Osteocyte (in vitro differentiated cells): ENCODE measurements around the gene PLXNA4. TPM values are rescaled to one million over a fixed set of nuclear protein-coding genes. Genes with fewer than 3 reads are reported as not detected.

Experiments
- DNase-seq: peaks from one replicate; pipeline ENCODE4 v3.0.0; 2021; ENCODE audit warnings: mixed read lengths; ENCODE audit not compliant: unreplicated experiment; ENCODE audit errors: extremely low spot score
- H3K27ac Mint-ChIP-seq: one replicate; pipeline ENCODE4 v1.8.0; 2021; ENCODE audit warnings: mild to moderate bottlenecking, mixed read lengths; ENCODE audit not compliant: unreplicated experiment
- H3K27me3 Mint-ChIP-seq: one replicate; pipeline ENCODE4 v1.8.0; 2021; ENCODE audit warnings: mixed read lengths; ENCODE audit not compliant: unreplicated experiment
- H3K36me3 Mint-ChIP-seq: one replicate; pipeline ENCODE4 v1.8.0; 2021; ENCODE audit warnings: mixed read lengths; ENCODE audit not compliant: unreplicated experiment
- H3K4me1 Mint-ChIP-seq: one replicate; pipeline ENCODE4 v1.8.0; 2021; ENCODE audit warnings: mixed read lengths; ENCODE audit not compliant: unreplicated experiment
- H3K4me3 Mint-ChIP-seq: one replicate; pipeline ENCODE4 v1.8.0; 2021; ENCODE audit warnings: mild to moderate bottlenecking, moderate library complexity, mixed read lengths; ENCODE audit not compliant: unreplicated experiment
- H3K9me3 Mint-ChIP-seq: one replicate; pipeline ENCODE4 v1.8.0; 2021; ENCODE audit warnings: mixed read lengths; ENCODE audit not compliant: unreplicated experiment
- total RNA-seq: library from RNA; stranded (reverse); gene quantifications from 2 replicates; pipeline ENCODE4 v1.2.1, GENCODE V29; 2021
- TF ChIP-seq, protein P1 (sequence below): fragments of 200-600 bp; sonication (generic); IDR thresholded peaks from 2 replicates; pipeline ENCODE4 v1.5.0; 2021; ENCODE audit warnings: antibody characterized with exemption, mild to moderate bottlenecking, moderate library complexity

Gene PLXNA4
- total RNA-seq, 1 donor from 2014 or later: 59.0 TPM

DNA sequence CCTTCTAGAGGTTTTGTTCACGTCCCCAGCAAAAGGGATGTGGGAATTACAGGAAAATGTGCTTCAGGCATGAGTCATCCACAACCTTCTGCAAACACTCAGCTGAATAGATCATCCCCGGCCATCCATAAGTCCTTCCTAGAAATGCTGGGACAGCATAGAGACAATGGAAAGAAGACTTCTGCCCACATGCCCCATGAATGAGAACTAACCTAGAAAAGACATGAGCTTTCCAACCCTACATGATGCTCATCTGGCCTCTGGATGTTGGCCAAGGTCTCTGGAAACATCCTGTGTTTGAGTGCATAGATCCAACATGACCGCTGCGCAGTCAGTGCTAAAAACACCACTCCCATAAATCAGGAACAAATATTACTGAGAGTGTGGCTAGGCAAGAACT lies 277.5 kb downstream of the PLXNA4 start:
- Mint-ChIP-seq H3K9me3 (peaks cover 4% of the 10 kb centered on the region), H3K4me1 (peaks cover 38% of the 10 kb centered on the region), H3K27me3 (no peaks in the 10 kb centered on the region), H3K4me3 (no peak overlapping the region), H3K27ac (no peak overlapping the region), H3K36me3 (peaks cover 10% of the 10 kb centered on the region)
- TF ChIP-seq, protein P1, sequence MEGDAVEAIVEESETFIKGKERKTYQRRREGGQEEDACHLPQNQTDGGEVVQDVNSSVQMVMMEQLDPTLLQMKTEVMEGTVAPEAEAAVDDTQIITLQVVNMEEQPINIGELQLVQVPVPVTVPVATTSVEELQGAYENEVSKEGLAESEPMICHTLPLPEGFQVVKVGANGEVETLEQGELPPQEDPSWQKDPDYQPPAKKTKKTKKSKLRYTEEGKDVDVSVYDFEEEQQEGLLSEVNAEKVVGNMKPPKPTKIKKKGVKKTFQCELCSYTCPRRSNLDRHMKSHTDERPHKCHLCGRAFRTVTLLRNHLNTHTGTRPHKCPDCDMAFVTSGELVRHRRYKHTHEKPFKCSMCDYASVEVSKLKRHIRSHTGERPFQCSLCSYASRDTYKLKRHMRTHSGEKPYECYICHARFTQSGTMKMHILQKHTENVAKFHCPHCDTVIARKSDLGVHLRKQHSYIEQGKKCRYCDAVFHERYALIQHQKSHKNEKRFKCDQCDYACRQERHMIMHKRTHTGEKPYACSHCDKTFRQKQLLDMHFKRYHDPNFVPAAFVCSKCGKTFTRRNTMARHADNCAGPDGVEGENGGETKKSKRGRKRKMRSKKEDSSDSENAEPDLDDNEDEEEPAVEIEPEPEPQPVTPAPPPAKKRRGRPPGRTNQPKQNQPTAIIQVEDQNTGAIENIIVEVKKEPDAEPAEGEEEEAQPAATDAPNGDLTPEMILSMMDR: no peak
- DNase-seq: no peak

DNA sequence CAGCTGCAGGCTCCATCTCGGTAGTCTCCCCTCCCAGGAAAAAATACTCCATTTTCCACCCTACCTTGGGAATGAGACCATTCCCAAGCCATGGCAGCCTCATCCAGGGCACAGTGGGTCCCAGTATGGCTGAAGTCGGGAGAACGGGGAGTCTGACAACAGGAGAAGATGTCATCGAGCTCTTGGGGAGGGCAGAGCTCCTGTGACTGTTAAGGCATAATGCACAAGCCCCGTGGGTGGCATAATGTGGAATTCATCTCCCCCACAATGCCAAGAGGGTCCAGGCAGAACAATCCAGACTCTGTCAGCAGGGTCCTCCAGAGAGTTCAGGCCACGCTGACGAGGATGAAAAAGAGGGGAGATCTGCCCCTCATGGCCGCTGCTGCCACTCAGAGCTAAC lies 279.4 kb downstream of the PLXNA4 start:
- Mint-ChIP-seq H3K27ac (no peak overlapping the region), H3K36me3 (peaks cover 11% of the 10 kb centered on the region), H3K27me3 (no peaks in the 10 kb centered on the region), H3K4me1 (peaks cover 56% of the 10 kb centered on the region), H3K9me3 (peaks cover 4% of the 10 kb centered on the region), H3K4me3 (no peak overlapping the region)
- no peak for DNase-seq
- TF ChIP-seq, protein P1: no peak

DNA sequence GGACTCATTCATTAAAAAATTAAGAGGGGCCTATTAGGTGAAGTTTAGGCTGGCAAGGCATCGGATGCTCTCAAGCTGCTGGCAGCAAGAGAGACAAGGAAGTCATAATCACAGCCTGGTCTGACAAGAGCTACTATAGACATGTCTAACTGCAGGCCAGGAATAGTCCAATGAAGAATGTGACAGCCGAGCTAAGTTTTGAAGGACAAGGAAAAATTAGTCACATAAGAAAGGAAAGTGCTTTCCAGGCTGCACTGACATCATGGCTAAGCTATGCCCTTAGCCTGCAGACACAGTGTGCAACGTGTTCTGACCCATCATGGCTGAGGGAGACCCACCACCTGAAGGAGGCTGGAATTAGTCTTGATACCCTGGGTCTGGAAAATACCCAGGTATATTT lies 281.1 kb downstream of the PLXNA4 start:
- no peak overlapping the region for H3K27ac Mint-ChIP-seq
- TF ChIP-seq, protein P1: no peak
- peaks cover 59% of the 10 kb centered on the region for H3K4me1 Mint-ChIP-seq
- no peak overlapping the region for H3K4me3 Mint-ChIP-seq
- DNase-seq: no peak
- H3K36me3 Mint-ChIP-seq: peaks cover 11% of the 10 kb centered on the region
- H3K9me3 Mint-ChIP-seq: peaks cover 4% of the 10 kb centered on the region
- H3K27me3 Mint-ChIP-seq: no peaks in the 10 kb centered on the region

DNA sequence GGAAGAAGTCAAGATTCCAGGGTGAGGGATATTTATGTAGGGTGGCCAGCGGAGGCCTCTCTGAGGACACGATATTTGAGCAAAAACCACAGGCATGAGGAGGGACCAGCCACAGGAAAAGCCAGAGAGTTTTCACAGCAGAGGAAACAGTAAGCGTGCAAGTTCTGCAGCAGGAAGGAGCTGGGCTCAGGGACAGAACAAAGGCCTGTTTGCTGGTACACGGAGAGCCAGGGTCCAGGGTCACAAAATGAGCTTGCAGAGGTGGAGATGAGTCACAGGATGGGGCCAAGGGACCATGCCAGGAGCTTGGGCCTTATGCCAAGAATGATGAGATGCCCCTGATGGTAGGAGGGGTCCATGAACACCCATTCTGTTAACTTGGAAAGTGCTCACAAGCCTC lies 283.5 kb downstream of the PLXNA4 start:
- H3K4me1 Mint-ChIP-seq: peaks cover 49% of the 10 kb centered on the region
- peaks cover 15% of the 10 kb centered on the region for H3K36me3 Mint-ChIP-seq
- DNase-seq: no peak
- TF ChIP-seq, protein P1: no peak
- peak overlapping the region; percentile 59 for H3K27ac Mint-ChIP-seq
- no peaks in the 10 kb centered on the region for H3K27me3 Mint-ChIP-seq
- H3K4me3 Mint-ChIP-seq: no peak overlapping the region
- H3K9me3 Mint-ChIP-seq: peaks cover 4% of the 10 kb centered on the region

DNA sequence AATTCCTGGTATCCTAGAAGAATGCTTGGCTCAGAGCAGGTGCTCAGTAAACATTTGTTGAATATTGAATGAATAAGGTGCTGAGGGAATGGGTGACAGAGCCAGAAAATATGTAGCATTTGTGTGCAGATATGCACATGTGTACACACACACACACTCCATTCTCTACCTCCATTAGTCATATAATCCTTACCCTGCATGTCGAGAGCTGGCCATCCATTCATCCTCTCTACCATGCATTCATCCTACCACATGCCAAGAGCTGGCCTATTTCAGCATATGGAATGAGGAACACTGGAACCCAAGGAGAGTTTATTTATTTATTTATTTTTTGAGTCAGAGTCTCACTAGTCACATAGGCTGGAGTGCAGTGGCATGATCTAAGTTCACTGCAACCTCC lies 284.8 kb downstream of the PLXNA4 start:
- Mint-ChIP-seq H3K36me3 (peaks cover 12% of the 10 kb centered on the region), H3K4me1 (peaks cover 49% of the 10 kb centered on the region), H3K27ac (no peak overlapping the region), H3K4me3 (no peak overlapping the region), H3K9me3 (peaks cover 4% of the 10 kb centered on the region), H3K27me3 (no peaks in the 10 kb centered on the region)
- TF ChIP-seq, protein P1: no peak
- DNase-seq: no peak
